HCT116 (cell line): ENCODE data around the gene FAM83G. TPM values are rescaled to one million over a fixed set of nuclear protein-coding genes. Genes with fewer than 3 reads are reported as not detected.

Source experiments
- ATAC-seq: fragments of 200-7000 bp; cut with Tn5 transposase; 2 replicates; pipeline ENCODE4 v1.9.1; 2020; ENCODE audit warnings: mild to moderate bottlenecking, moderate library complexity
- BruUV-seq: library from RNA; stranded (reverse); fragments of 400-500 nt; replicated peaks from 2 replicates; lab custom pipeline; 2021; lab: Mats Ljungman, UMichigan
- CTCF ChIA-PET: fragments of 300-600 bp; sonication (Branson Sonifier 250); formaldehyde crosslinking; loops from one replicate; lab custom pipeline; 2021; ENCODE audit warnings: antibody characterized with exemption; lab: Charles Lee
- POLR2A ChIA-PET: fragments of 300-600, 350-600 bp; sonication (Branson Sonifier 250); formaldehyde crosslinking; loops from one replicate; lab custom pipeline; 2021; ENCODE audit warnings: antibody characterized with exemption; lab: Charles Lee
- RAD21 ChIA-PET, 2 experiments: fragments of 300-600 bp; sonication (Branson Sonifier 250); formaldehyde crosslinking; loops; one replicate each; lab custom pipeline; 2023; ENCODE audit warnings: low total read pairs in 2 of 2; ENCODE audit not compliant: uncharacterized antibody in 2 of 2, unreplicated experiment in 2 of 2, low non-redundant PET in 1 of 2; lab: Charles Lee
- DNase-seq: peaks from one replicate; pipeline ENCODE4 v3.0.0-alpha.2; 2010; ENCODE audit warnings: low read depth, low spot score
- H2AFZ ChIP-seq: fragments of 200-600 bp; shearing (Covaris generic), sonication (generic); 2 replicates; pipeline ENCODE4 v1.6.1; 2017; ENCODE audit warnings: low read depth, mixed run types, mixed read lengths, antibody characterized with exemption, low read length; ENCODE audit not compliant: poor library complexity, severe bottlenecking
- H3K27ac ChIP-seq: 2 replicates; pipeline ENCODE4 v1.5.1; 2012; ENCODE audit warnings: low read depth, low read length
- H3K27me3 ChIP-seq: fragments of 200-600 bp; sonication (generic); 2 replicates; pipeline ENCODE4 v1.6.1; 2016; ENCODE audit warnings: mixed run types, low read length, mixed read lengths; ENCODE audit not compliant: insufficient read depth
- H3K36me3 ChIP-seq, 2 experiments: fragments of 200-500 bp in 1 of 2; fragments of 200-600 bp in 1 of 2; sonication (Bioruptor generic) in 1 of 2; sonication (generic) in 1 of 2; 2 replicates each; pipeline versions ENCODE4 v1.5.1 to v1.6.1; 2014 to 2016; ENCODE audit warnings: low read length in 2 of 2, inconsistent platforms in 1 of 2, mixed read lengths in 1 of 2, mixed run types in 1 of 2; ENCODE audit not compliant: insufficient read depth in 2 of 2, control insufficient read depth in 1 of 2
- H3K4me1 ChIP-seq, 2 experiments: fragments of 200-600 bp in 1 of 2; sonication (generic) in 1 of 2; 2 replicates each; pipeline versions ENCODE4 v1.5.1 to v1.6.1; 2012 to 2017; ENCODE audit warnings: low read length in 2 of 2, inconsistent platforms in 1 of 2, mild to moderate bottlenecking in 1 of 2, mixed read lengths in 1 of 2, mixed run types in 1 of 2, moderate library complexity in 1 of 2; ENCODE audit not compliant: insufficient read depth in 2 of 2, control insufficient read depth in 1 of 2
- H3K4me2 ChIP-seq: fragments of 200-600 bp; sonication (generic); 2 replicates; pipeline ENCODE4 v1.6.1; 2017; ENCODE audit warnings: mixed run types, low read length, mixed read lengths
- H3K4me3 ChIP-seq, 2 experiments: fragments of 200-600 bp in 1 of 2; sonication (generic) in 1 of 2; replicated peaks in 1 of 2; 2 replicates each; pipeline ENCODE4 v1.5.1; 2011 to 2016; ENCODE audit warnings: low read length in 2 of 2, control low read depth in 1 of 2, low read depth in 1 of 2, mild to moderate bottlenecking in 1 of 2, mixed read lengths in 1 of 2, mixed run types in 1 of 2
- H3K79me2 ChIP-seq: fragments of 200-600 bp; sonication (generic); 2 replicates; pipeline ENCODE4 v1.6.1; 2017; ENCODE audit warnings: mild to moderate bottlenecking, mixed run types, low read length, moderate library complexity, mixed read lengths; ENCODE audit not compliant: insufficient read depth
- H3K9ac ChIP-seq: fragments of 200-600 bp; sonication (generic); 2 replicates; pipeline ENCODE4 v1.6.1; 2016; ENCODE audit warnings: low read length, mixed read lengths
- H3K9me2 ChIP-seq: fragments of 200-600 bp; sonication (generic), shearing (Covaris generic); 2 replicates; pipeline ENCODE4 v1.6.1; 2017; ENCODE audit warnings: mixed run types, mild to moderate bottlenecking, moderate library complexity; ENCODE audit not compliant: insufficient read depth
- H3K9me3 ChIP-seq, 2 experiments: fragments of 200-500 bp in 1 of 2; fragments of 200-600 bp in 1 of 2; sonication (Bioruptor generic) in 1 of 2; sonication (generic) in 1 of 2; 2 replicates each; pipeline ENCODE4 v1.6.1; 2014 to 2017; ENCODE audit warnings: low read length in 2 of 2, mixed read lengths in 2 of 2, inconsistent platforms in 1 of 2, low read depth in 1 of 2, mild to moderate bottlenecking in 1 of 2, mixed run types in 1 of 2, moderate library complexity in 1 of 2; ENCODE audit not compliant: control insufficient read depth in 1 of 2, insufficient read depth in 1 of 2
- H4K20me1 ChIP-seq: fragments of 200-600 bp; sonication (generic), shearing (Covaris generic); 2 replicates; pipeline ENCODE4 v1.6.1; 2017; ENCODE audit warnings: mixed run types, mild to moderate bottlenecking, moderate library complexity; ENCODE audit not compliant: insufficient read depth
- CEBPB ChIP-seq: IDR thresholded peaks from 2 replicates; pipeline ENCODE4 v1.6.1; 2012; ENCODE audit warnings: low read depth
- EZH2 ChIP-seq: fragments of 200-600 bp; sonication (generic); IDR thresholded peaks from 2 replicates; pipeline ENCODE4 v1.6.1; 2017; ENCODE audit warnings: antibody characterized with exemption, mixed run types
- EZH2phosphoT487 ChIP-seq: fragments of 200-600 bp; IDR thresholded peaks from 2 replicates; pipeline ENCODE4 v1.6.1; 2018; ENCODE audit warnings: antibody characterized with exemption, borderline replicate concordance
- POLR2A ChIP-seq: IDR thresholded peaks from 2 replicates; pipeline ENCODE4 v1.7.0; 2011; ENCODE audit warnings: borderline replicate concordance; ENCODE audit not compliant: insufficient read depth, insufficient read length; ENCODE audit errors: extremely low read depth
- POLR2AphosphoS5 ChIP-seq: IDR thresholded peaks from 2 replicates; pipeline ENCODE4 v1.6.1; 2011; ENCODE audit warnings: mild to moderate bottlenecking, low read depth, low read length, moderate library complexity
- RAD21 ChIP-seq: IDR thresholded peaks from 2 replicates; pipeline ENCODE4 v1.6.1; 2012; ENCODE audit warnings: low read depth, mild to moderate bottlenecking
- SIN3A ChIP-seq: IDR thresholded peaks from 2 replicates; pipeline ENCODE4 v1.6.1; 2012; ENCODE audit warnings: low read depth
- SP1 ChIP-seq: IDR thresholded peaks from 2 replicates; pipeline ENCODE4 v1.6.1; 2012; ENCODE audit warnings: low read depth
- SRF ChIP-seq: IDR thresholded peaks from 2 replicates; pipeline ENCODE4 v1.6.1; 2012; ENCODE audit warnings: low read depth
- TCF7L2 ChIP-seq: IDR thresholded peaks from 2 replicates; pipeline ENCODE4 v1.7.0; 2011; ENCODE audit warnings: borderline replicate concordance, inconsistent platforms; ENCODE audit not compliant: insufficient read depth, insufficient read length; ENCODE audit errors: extremely low read depth
- YY1 ChIP-seq: IDR thresholded peaks from 2 replicates; pipeline ENCODE4 v1.6.1; 2011; ENCODE audit warnings: low read length, low read depth, moderate library complexity, mild to moderate bottlenecking; ENCODE audit not compliant: insufficient replicate concordance; ENCODE audit errors: extremely low read depth
- ZBTB33 ChIP-seq: IDR thresholded peaks from 2 replicates; pipeline ENCODE4 v1.6.1; 2011; ENCODE audit warnings: mild to moderate bottlenecking, low read length, moderate library complexity; ENCODE audit not compliant: insufficient replicate concordance; ENCODE audit errors: extremely low read depth
- ZFX ChIP-seq: fragments of 450-650 bp; IDR thresholded peaks from 2 replicates; pipeline ENCODE4 v1.6.1; 2017
- ZNF274 ChIP-seq: fragments of 200-500 bp; sonication (Bioruptor generic); IDR thresholded peaks from 2 replicates; pipeline ENCODE4 v1.6.1; 2014; ENCODE audit warnings: mild to moderate bottlenecking, low read depth, low read length, inconsistent platforms
- intact Hi-C: fragments of 100-400 bp; cut with micrococcal nuclease; formaldehyde crosslinking; loops from 2 replicates; pipeline ENCODE4 v1.10.0; 2022
- total RNA-seq: library from RNA; stranded (reverse); gene quantifications from one replicate; pipeline ENCODE4 v1.2.1, GENCODE V29; 2021; ENCODE audit not compliant: unreplicated experiment
- TF ChIP-seq, protein P1 (sequence below): IDR thresholded peaks from 2 replicates; pipeline ENCODE4 v1.6.1; 2012

Gene FAM83G
- total RNA-seq, 1 experiment from 2014 or later, result 33.9 TPM

DNA sequence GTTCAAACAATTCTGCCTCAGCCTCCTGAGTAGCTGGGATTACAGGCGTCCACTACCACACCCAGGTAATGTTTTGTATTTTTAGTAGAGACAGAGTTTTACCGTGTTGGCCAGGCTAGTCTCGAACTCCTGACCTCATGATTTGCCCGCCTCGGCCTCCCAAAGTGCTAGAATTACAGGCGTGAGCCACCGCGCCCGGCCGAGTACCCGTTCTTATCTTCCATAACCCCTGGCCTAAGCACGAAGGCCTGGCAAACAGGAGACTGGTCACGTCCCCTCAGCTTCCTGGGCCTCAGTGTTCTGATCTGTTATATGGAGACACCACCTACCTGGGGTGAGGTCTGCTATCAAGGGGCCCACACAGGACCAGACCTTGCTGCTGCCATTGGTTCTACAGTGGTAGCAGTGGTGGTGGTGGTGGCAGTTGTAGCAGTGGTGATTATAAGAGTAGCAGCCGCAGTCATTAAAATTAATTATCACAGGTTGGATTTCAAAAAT lies 51.3 kb downstream of the FAM83G start:
- H3K9me2 ChIP-seq, result no peaks in the 10 kb centered on the region
- H2AFZ ChIP-seq, result no peak overlapping the region
- DNase-seq, result no peak
- TF ChIP-seq EZH2 (no peak), YY1 (no peak), CEBPB (no peak), EZH2phosphoT487 (no peak), ZNF274 (no peak), RAD21 (no peak), ZFX (no peak), ZBTB33 (no peak), TCF7L2 (no peak), POLR2AphosphoS5 (no peak), SRF (no peak), SP1 (no peak), SIN3A (no peak), POLR2A (no peak)
- TF ChIP-seq, protein P1, sequence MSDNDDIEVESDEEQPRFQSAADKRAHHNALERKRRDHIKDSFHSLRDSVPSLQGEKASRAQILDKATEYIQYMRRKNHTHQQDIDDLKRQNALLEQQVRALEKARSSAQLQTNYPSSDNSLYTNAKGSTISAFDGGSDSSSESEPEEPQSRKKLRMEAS, result no peak
- TF ChIP-seq, all 23 proteins: peak for 0
- intact Hi-C loops, result no loop called here
- CTCF ChIA-PET, result no interaction called here
- H3K36me3 ChIP-seq, result no peaks in the 10 kb centered on the region
- no peaks in the 10 kb centered on the region for H3K27me3 ChIP-seq
- no peaks in the 10 kb centered on the region for H3K79me2 ChIP-seq
- H4K20me1 ChIP-seq, result no peaks in the 10 kb centered on the region
- H3K4me1 ChIP-seq, result no peaks in the 10 kb centered on the region
- no peak overlapping the region for H3K4me2 ChIP-seq
- ATAC-seq, result no peak
- H3K27ac ChIP-seq, result no peak overlapping the region
- RAD21 ChIA-PET, result no interaction called here
- no TSS peak for BruUV-seq
- POLR2A ChIA-PET, result no interaction called here
- H3K9me3 ChIP-seq, result no peaks in the 10 kb centered on the region
- H3K9ac ChIP-seq, result no peak overlapping the region
- H3K4me3 ChIP-seq, result no peak overlapping the region
